ENCODE results near the gene CLN5. TPM values are rescaled to one million over a fixed set of nuclear protein-coding genes. Genes with fewer than 3 reads are reported as not detected.

CLN5 gene
- polyA plus RNA-seq, 3 donors = 45.7 to 53.3 (median 52.4) TPM

- DNase-seq (ENCODE audit: low read depth in 3 of 3, low spot score in 2 of 3) = no peak
Observed at GRCh38 chr13:77016251-77016812, 24.5 kb downstream of the CLN5 start.

GRCh38 chr13:77016888-77017623 lies 25.2 kb downstream of the CLN5 start:
- no peak for DNase-seq (ENCODE audit: low read depth in 3 of 3, low spot score in 2 of 3)

- no peak for DNase-seq (ENCODE audit: low read depth in 3 of 3, low spot score in 2 of 3)
Observed at GRCh38 chr13:77019756-77020155, 27.9 kb downstream of the CLN5 start.

- DNase-seq (ENCODE audit: low read depth in 3 of 3, low spot score in 2 of 3) = no peak
Observed at GRCh38 chr13:77022341-77022740, 30.5 kb downstream of the CLN5 start.

DNA sequence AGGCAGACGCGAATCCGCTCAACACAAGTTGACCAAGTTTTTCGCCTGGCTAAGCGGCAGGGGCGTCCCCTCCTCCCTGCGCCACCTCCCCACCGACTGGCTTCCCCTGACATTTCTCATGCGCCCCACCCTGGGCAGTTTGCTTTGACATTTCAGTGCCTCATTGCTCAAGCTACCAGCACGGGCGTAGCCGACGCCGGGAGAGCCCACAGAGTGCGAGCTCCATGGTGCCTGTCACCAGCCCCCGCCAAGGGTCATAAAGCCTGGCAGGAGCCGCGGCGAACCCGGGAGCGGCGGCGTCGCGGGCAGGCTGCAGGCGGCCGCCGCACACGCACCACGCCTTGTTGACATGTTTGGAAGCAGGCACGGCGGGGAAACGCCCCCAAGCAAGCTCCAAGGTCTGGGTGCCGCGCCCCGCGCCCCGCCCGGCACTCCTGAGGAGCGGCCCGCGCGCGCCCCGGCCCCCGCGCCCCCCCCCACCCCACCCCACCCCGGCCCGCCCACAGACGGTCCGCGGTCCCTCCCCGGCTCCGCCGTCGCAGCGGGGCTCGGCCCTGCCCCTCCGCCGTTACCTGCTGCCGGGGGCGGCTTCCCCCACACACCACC lies 34.5 kb downstream of the CLN5 start:
- DNase-seq (ENCODE audit: low read depth in 3 of 3, low spot score in 2 of 3) = peak in 2 of 3 donors; percentile 49 to 55

DNA sequence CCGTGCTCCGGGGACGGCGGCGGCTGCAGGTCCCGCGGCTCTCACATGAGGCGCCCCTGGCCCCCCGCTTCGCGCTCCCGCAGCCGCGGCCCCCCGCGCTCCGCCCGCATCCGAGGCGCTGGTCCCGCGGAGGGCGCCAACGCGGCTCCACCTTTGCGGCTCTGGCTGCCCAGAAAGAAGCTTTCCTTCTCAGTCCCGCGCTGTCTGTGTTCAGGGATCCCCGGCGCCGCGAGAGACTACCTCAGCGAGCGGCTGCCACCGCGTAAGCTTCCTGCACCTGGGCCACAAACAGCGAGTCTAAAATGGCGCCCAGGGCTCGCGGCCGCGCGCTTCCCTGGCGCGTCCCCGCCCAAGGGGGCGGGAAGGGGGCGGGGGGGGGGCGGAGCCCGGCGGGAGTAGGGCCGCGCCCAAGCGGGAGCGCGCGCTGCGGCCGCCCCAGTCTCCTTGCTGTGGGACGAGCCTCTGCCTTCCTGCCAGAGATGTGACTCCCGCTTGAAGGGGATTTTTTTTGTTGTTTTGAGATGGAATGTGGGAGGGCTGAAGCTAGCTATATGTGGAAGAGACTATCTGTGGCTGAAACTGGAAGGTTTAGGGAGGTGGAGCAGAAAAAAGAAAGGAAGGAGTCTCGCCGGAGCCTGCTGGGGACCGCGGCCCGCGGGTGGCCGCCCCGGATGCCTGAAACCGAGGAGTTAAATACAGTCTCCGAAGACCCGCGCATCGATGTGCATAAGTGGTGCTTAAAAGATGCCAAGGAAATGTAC lies 35.2 kb downstream of the CLN5 start, which contains the start of gene FBXL3:
TSS of gene FBXL3 (minus strand) at position 299 of the 761 bp plus-strand sequence. CDS start 5,299 bp downstream, outside the sequence.
- DNase-seq (ENCODE audit: low read depth in 3 of 3, low spot score in 2 of 3) = peak; percentile 75 to 80 (median 79)

GRCh38 chr13:77028202-77028601 lies 36.3 kb downstream of the CLN5 start:
- DNase-seq (ENCODE audit: low read depth in 3 of 3, low spot score in 2 of 3) = no peak

DNA sequence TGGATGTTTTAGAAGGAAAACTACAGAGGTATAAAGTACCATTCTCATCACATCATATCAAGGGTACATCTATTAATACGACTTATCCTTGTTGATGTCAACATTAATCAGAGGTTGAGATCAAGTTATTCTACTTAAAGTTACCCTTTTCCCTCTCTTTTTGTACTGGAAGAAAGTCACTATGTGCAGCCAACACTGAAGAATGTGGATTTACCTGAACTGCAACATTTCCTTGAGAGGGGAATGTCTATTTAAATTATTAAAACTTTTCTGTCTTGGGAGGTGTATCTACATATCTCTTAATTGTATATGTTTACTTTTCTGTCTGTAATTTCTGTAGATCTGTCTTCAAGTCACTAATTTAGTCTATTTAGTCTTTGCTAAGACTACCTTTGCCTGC lies 37.6 kb downstream of the CLN5 start:
- DNase-seq (ENCODE audit: low read depth in 3 of 3, low spot score in 2 of 3) = no peak

DNA sequence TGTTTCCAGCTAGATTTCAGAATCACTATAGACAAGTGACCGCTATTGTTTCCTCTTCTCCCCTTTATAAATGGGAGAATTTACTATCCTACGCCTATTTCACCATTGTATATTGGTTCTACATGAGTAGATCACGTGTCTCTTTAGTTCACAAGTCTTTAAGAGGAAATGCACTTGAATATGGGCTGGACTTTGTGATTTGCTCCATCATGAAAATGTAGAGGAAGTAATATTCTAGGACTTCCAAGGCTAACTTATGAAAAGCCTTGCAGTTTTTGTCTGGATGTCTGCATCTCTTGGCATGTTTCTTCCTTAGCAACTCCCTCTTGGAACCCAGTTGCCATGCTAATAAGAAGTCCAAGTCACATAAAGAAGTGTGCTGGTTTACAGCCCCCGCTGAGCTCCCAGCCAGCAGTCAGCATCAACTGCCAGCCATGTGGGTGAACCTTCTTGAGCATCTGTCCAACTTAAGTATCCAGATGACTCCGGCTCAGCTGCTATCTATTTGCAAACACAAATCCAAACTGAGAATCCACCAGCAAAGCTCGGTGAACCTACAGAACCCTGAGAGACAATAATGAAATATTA lies 39.9 kb downstream of the CLN5 start:
- no peak for DNase-seq (ENCODE audit: low read depth in 3 of 3, low spot score in 2 of 3)

- DNase-seq (ENCODE audit: low read depth in 3 of 3, low spot score in 2 of 3) = no peak
Observed at GRCh38 chr13:77033717-77034302, 41.9 kb downstream of the CLN5 start.

DNA sequence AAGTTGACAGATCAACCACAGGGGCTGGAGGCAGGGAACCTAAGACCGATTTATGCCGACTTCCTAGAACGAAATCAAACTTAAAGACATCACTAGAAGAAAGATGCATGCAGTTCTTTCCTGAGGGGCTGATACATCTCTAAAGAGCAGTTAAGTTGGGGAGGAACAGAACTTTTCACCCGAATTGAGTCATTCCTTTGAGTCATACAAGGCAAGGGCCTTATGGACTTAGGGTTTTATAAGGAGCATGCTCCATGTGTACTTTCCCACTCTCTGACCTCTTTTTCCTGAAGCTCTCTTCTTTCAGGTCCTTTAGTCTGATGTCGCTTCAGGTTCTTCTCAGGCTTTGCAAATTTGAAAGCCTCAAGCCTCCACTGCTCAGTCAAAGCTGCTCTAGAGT lies 43.0 kb downstream of the CLN5 start:
- DNase-seq (ENCODE audit: low read depth in 3 of 3, low spot score in 2 of 3) = no peak

GRCh38 chr13:77036279-77036678 lies 44.4 kb downstream of the CLN5 start:
- no peak for DNase-seq (ENCODE audit: low read depth in 3 of 3, low spot score in 2 of 3)

DNA sequence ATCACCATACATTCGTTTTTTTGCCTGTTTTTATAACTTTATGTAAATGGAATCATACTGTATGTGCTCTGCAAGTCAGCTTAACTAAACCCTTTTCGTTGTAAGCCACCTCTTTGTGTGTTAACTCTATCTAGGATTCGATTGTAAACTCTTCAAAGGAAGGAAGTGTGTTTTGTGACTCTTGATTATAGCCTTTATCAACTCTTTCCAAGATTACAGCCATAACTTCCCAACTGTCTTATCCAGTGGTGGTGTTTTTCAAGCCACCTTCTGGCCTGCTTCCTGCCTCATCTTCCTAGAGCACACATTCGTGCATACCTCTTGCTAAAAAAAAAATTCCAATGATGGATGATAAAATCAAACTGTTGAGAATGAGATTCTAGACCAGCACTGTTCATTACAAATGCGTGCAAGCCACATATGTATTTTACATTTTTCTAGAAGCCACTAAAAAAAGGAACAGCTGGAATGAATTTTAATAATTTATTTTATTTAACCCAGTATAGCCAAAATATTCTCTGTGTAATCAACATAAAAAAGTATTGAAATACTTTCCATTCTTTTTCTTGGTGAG lies 47.1 kb downstream of the CLN5 start:
- DNase-seq (ENCODE audit: low read depth in 3 of 3, low spot score in 2 of 3) = no peak

GRCh38 chr13:77040076-77040475 lies 48.2 kb downstream of the CLN5 start:
- no peak for DNase-seq (ENCODE audit: low read depth in 3 of 3, low spot score in 2 of 3)

- DNase-seq (ENCODE audit: low read depth in 3 of 3, low spot score in 2 of 3) = no peak
Observed at GRCh38 chr13:77040835-77041234, 49.0 kb downstream of the CLN5 start.

DNA sequence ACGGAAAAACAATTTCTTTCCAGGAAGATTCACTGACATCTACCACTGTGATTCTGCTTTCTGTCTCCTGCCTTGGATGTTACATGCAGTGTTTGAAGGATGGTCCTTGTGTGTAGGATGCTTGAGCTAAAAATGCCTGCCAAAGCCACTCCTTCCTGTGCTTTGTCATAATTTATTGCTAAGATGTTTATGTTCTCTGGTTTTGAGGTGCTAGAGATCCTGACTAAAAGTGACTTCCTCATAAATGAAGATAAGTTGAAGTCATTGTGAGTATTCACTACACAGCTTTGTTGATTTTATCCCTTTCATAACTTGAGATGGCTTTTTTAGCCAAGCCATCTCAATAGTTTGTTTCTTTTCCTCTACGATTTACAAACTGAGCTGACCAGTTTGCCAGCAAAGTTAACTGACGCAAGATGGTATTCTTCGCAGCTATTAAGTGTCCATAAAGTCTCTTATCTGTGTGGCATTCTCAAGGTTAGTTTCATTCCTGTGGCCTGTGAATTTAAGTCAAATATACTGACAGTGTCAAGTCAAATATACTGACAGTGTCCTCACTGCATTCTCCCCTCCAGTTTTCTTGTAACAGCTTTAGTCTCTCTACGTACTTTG lies 50.8 kb downstream of the CLN5 start:
- DNase-seq (ENCODE audit: low read depth in 3 of 3, low spot score in 2 of 3) = no peak

GRCh38 chr13:77047649-77048343 lies 55.9 kb downstream of the CLN5 start:
- DNase-seq (ENCODE audit: low read depth in 3 of 3, low spot score in 2 of 3) = no peak

- DNase-seq (ENCODE audit: low read depth in 3 of 3, low spot score in 2 of 3) = no peak
Observed at GRCh38 chr13:77048681-77049080, 56.8 kb downstream of the CLN5 start.

DNA sequence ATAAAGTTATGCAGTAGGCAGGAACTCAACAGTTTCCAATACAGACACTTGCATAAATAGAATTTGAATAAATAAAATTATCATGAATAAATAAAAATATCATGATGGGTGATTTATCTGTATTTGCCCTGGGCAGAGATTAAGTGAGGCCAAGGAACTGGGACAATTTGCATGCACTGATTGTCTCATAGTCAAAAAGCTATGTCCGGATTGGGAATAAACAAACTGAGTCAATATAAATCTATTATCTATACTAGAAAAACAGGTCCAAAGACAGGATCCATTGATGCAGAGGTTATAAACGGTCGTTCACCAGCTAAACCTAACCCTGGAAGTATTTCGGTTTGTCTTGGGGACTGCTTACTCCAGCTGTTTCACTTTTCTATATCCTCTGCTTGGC lies 61.3 kb downstream of the CLN5 start:
- no peak for DNase-seq (ENCODE audit: low read depth in 3 of 3, low spot score in 2 of 3)

Data from right renal cortex interstitium (tissue), 3 donors.